Motor neuron (in vitro differentiated cells): ENCODE measurements around the gene RASGRP3. TPM values are rescaled to one million over a fixed set of nuclear protein-coding genes. Genes with fewer than 3 reads are reported as not detected.

ENCODE experiments used
- ATAC-seq, 8 experiments: fragments of 200-7000 bp; cut with Tn5 transposase; replicated peaks in 6 of 8; 2 replicates each; pipeline ENCODE4 v1.8.0; 2021; ENCODE audit warnings: mild to moderate bottlenecking in 8 of 8, moderate library complexity in 8 of 8
- H3K27ac ChIP-seq, 2 donors: fragments of 250-450 bp; sonication (Bioruptor Pico); 2 replicates each; pipeline ENCODE4 v1.9.0; 2021; ENCODE audit warnings: antibody characterized with exemption in 2 of 2, mild to moderate bottlenecking in 2 of 2, moderate library complexity in 1 of 2
- H3K4me1 ChIP-seq, 2 donors: fragments of 250-450 bp; sonication (Bioruptor Pico); replicated peaks in 1 of 2; 2 replicates each; pipeline ENCODE4 v1.6.1; 2021; ENCODE audit warnings: antibody characterized with exemption in 2 of 2, mild to moderate bottlenecking in 2 of 2, moderate library complexity in 1 of 2
- H3K4me3 ChIP-seq, 5 donors: fragments of 250-450 bp; sonication (Bioruptor Pico); 2 replicates each; pipeline ENCODE4 v1.9.0; 2021; ENCODE audit warnings: antibody characterized with exemption in 5 of 5, mild to moderate bottlenecking in 5 of 5, moderate library complexity in 4 of 5
- WGBS, 10 experiments: fragments of 450-650 bp; shearing (Covaris generic); methylation state at CpG; one replicate each; pipeline ENCODE4 v1.0.0; 2022; 5-methylcytosine and 5-hydroxymethylcytosine counted together
- in situ Hi-C, 9 experiments: fragments of 400-800 bp; cut with MboI; loops; one replicate each; pipeline ENCODE4 v1.15.0; 2021; ENCODE audit warnings: low sequenced_read_pairs in 9 of 9, low pct_unique_long_range_greater_than_20kb in 2 of 9; ENCODE audit not compliant: unreplicated experiment in 9 of 9
- total RNA-seq, 8 experiments: library from RNA; unstranded; fragments of 300-600 nt; gene quantifications; 2 replicates each; pipeline versions ENCODE4 v1.2.3 to v1.2.4, GENCODE V29; 2022

The RASGRP3 gene
- total RNA-seq, 8 experiments from 2014 or later, result 0.42 to 4.2 (median 2.5) TPM

DNA sequence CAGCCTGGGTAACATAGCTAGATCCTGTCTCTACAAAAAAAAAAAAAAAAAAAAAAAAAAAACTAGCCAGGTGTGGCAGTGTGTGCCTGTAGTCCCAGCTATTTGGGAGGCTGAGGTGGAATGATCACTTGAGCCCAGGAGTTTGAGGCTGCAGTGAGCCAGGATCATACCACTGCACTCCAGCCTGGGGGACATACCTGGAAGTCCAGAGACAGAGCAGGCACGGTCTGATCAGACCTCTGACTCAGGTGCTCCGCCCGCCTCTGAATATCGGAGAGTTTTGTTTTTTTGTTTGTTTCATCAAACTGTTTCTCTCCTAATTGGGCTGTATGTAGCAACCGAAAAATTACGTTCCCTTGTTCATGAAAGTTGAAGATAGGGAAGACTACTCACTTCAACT is 49.2 kb downstream of the RASGRP3 start:
- 70 to 100% (median 91%) methylated on average over 2 to 6 of the region's 6 CpGs; no CpG with 5 or more reads in 2 of the 10 experiments for WGBS, 10 experiments
- in situ Hi-C loops, result no loop called here
- no peak overlapping the region for H3K4me3 ChIP-seq
- H3K4me1 ChIP-seq, result peaks cover 20 to 23% of the 10 kb centered on the region in 2 donors
- H3K27ac ChIP-seq, result no peak overlapping the region
- ATAC-seq, result no peak

DNA sequence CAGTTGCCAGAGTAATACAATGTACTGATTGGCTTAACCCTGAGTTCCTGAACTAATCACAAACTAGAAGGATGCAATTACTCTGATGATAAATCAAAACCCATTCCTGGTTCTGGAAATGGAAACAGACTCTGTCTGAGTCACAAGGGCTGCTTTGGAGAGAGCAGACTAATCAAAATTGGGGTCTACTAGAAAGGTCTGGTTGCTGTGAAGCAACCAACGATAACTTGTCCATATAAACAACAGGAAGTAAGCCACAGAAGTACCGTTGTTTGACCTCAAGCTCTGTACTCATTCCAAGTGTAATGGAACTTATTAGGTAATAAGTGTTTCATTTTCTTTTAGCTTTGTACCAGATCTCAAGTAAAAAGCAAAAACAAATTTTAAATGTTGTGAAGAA is 49.7 kb downstream of the RASGRP3 start:
- in situ Hi-C loops, result no loop called here
- H3K4me1 ChIP-seq, result peaks cover 20 to 23% of the 10 kb centered on the region in 2 donors
- no peak overlapping the region for H3K27ac ChIP-seq
- WGBS, 10 experiments, result 0 to 100% (median 73%) methylated on average over 1 to 2 of the region's 2 CpGs; no CpG with 5 or more reads in 2 of the 10 experiments
- H3K4me3 ChIP-seq, result no peak overlapping the region
- ATAC-seq, result no peak

DNA sequence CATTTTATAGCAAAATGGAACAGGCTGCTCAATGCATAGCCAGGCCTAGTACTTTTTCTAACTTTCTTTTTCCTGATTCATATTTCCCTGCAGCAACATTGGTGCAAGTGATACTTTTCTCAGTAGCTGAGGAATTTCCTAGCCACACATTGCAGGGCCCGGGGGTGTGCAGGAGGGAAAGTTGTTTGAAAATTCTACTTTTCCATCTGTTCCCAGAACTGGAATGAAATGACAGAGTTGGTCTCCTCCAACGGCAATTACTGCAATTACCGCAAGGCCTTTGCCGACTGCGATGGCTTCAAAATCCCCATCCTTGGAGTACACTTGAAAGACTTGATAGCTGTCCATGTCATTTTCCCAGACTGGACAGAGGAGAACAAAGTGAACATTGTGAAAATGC is 50.5 kb downstream of the RASGRP3 start:
- 64 to 100% (median 93%) methylated on average over 2 to 5 of the region's 5 CpGs; no CpG with 5 or more reads in 3 of the 10 experiments for WGBS, 10 experiments
- Histone ChIP-seq H3K27ac (no peak overlapping the region), H3K4me1 (peaks cover 15 to 16% of the 10 kb centered on the region in 2 donors), H3K4me3 (no peak overlapping the region)
- no peak for ATAC-seq
- in situ Hi-C loops, result no loop called here

DNA sequence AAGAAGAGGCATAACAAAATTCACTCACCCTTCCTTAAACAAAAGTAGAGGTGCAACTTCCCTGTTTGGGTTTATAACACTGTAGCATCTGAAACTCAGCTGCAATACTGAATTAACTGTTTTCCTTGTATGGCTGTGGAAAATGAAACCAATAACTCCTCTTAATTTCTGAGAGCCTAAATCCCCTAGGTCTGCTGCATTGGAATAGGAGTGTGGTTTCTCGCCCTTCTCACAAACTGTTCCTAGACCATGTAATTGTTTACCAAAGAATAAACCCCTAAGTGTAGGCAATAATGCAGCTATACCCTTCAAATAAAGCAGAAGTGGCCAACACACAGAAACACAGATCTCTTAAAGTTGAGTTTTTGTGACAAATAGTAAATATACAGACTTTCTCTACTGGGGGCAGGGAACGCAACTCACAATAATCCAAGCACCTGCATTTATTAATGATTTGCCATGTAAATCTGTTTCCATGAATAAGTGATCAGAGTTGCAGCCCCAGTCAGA is 52.0 kb downstream of the RASGRP3 start:
- in situ Hi-C loops, result no loop called here
- no peaks in the 10 kb centered on the region for H3K4me1 ChIP-seq
- no peak overlapping the region for H3K4me3 ChIP-seq
- 92 to 100% (median 96%) methylated on average over 1 to 2 of the region's 2 CpGs; no CpG with 5 or more reads in 2 of the 10 experiments for WGBS, 10 experiments
- ATAC-seq, result no peak
- no peak overlapping the region for H3K27ac ChIP-seq

DNA sequence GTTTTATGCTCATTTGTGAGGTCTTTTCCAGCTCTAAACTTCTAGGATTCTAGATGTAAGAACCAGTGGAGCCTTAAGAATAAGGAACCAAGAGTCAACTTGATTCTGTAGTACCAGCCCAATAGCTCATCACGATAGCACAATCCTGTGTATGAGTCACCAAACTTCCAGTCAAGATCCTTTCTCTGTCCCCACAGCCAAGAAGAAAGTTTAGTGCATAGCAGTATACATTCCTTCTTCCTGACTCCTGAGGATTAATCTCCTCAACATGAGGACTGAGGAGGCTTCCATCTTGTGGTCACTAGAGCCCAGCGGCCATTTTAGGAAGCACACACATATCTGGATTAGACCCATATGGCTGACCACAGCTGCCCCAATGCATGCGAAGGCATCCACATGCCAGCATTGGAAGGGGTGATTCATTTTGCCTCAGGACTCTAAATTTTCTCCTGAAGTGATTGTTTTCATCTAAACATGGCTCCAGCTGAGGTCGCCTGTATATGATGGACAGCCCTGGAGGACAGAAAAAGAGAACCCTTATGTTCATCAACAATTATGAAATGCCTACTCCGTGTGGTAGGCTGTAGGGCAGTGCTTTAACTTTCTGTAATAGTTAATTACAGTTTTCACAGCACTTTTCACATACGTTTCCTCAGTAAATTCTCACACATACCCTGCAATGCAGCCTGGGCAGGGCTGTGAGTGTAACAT is 53.5 kb downstream of the RASGRP3 start:
- Histone ChIP-seq H3K27ac (no peak overlapping the region), H3K4me3 (no peak overlapping the region), H3K4me1 (peaks cover 0 to 3% of the 10 kb centered on the region in 2 donors)
- in situ Hi-C loops, result no loop called here
- WGBS, 10 experiments, result 38 to 100% (median 83%) methylated on average over 1 to 5 of the region's 6 CpGs
- peak in 3 of 8 experiments; percentile 62 to 94 (median 94) for ATAC-seq

DNA sequence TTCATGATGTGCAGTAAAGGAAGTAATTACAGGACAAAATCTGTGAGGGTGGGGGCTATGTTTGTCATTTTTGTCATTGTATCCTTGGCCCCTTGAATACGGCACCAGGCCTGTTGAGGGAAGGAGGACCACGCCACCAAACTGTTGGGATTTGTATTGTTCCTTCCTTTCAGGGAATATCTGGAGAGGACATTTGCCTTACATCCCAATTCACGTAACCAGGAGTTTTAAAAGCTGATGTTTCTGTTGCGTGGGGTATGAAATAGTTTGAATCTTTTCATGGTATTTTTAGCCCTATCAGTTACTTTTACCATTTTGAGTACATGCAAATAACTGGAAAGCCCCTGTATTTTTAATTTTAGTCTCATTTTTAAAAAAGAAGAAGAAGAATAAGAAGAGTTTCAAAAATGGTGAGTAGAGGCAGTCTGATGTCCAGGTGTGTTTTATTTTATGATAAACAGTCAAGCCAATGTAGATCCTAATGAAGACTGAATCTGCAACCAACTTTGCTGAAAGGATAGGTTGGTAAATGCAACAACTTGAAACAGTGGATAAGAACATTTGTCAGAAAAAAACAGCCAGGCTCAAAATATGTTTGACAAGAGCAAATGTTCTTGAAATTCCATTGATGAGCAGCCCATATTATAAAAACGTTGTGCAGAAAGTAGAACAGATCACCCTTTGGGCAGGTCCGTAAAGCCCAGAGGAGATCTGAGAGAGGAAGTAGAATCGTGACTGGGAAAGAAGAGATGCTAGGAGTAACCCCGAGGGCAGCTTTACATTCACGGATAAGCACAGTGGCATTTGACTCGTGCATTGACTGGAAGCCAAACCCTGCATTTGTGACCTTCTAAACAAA is 54.5 kb downstream of the RASGRP3 start:
- WGBS, 10 experiments, result 56 to 100% (median 85%) methylated on average over 3 to 9 of the region's 10 CpGs
- in situ Hi-C loops, result no loop called here
- no peak for ATAC-seq

DNA sequence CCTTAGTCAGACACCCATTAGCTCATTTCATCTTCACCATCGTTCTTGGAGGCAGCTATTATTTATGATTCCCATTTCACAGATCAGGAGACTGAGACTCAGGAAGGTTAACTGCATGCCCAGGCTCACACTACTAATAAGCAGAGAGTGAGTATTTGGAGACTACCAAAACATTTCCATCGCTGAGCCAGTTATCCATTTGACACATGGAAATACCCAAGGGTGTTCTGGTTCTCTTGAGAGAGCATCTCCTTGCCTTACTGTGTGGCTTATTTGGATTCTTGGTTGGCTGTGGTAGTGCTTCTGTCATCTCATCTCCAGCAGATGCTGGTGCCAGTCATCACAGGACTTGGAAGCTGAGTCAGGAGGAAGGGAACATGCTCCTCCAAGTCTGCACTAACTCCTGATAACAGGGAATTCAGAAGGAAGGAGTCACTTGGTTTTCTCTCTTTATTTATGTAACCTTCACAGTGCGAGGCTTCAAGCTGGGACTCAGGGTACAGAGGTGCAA is 55.2 kb downstream of the RASGRP3 start:
- H3K27ac ChIP-seq, result no peak overlapping the region
- H3K4me1 ChIP-seq, result peaks cover 0 to 3% of the 10 kb centered on the region in 2 donors
- H3K4me3 ChIP-seq, result no peak overlapping the region
- 25 to 100% (median 80%) methylated on average over 1 to 2 of the region's 3 CpGs; no CpG with 5 or more reads in 5 of the 10 experiments for WGBS, 10 experiments
- in situ Hi-C loops, result no loop called here
- no peak for ATAC-seq

More for the DNA sequence above, 54.5 kb downstream of the RASGRP3 start:
- H3K4me3 ChIP-seq, result no peak overlapping the region
- no peak overlapping the region for H3K27ac ChIP-seq
- H3K4me1 ChIP-seq, result peaks cover 0 to 3% of the 10 kb centered on the region in 2 donors

DNA sequence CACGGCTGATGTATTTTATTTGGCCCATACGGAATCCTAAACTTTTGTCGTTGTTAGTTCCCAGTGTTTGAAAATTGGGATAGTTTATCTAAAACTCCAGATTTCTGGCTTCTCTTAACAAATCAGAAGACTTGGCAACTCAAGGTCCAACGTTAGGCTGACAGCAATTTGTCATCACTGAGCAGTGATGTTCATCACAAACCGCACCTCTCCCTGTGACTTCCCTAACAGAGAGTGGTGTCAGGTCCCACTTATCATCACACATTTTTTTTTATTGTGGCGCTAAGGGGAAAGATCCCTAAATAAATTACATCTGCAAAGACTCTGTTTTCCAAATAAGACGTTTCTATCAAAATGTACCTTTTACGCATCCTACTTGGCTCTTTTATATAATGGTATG is 55.7 kb downstream of the RASGRP3 start:
- peaks cover 0 to 3% of the 10 kb centered on the region in 2 donors for H3K4me1 ChIP-seq
- in situ Hi-C loops, result no loop called here
- WGBS, 10 experiments, result 16 to 74% (median 66%) methylated on average over 1 to 8 of the region's 8 CpGs
- no peak for ATAC-seq
- no peak overlapping the region for H3K4me3 ChIP-seq
- H3K27ac ChIP-seq, result no peak overlapping the region

DNA sequence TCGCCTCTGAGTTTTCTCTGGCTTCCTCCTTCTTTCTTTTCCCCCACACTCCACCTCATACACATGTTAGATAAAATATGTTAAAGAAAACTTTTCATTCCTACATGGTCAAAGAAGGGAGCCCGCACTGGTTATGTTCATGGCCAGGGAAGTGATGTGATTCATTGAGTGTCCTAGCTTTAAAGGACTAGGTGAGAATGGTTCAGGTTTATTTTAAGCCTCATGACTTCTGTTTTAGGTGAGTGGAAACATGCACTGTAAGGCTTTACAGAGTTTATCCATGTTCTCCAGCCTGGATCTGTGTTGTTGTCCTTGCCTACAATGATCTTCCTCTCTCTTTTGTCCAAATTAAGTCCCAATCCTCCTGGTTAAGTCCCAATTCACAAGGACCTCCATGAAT is 56.5 kb downstream of the RASGRP3 start:
- no peak overlapping the region for H3K4me3 ChIP-seq
- no peak for ATAC-seq
- H3K4me1 ChIP-seq, result peaks cover 0 to 3% of the 10 kb centered on the region in 2 donors
- H3K27ac ChIP-seq, result no peak overlapping the region
- WGBS, 10 experiments, result 36 to 100% (median 83%) methylated on average over 1 to 2 of the region's 2 CpGs; no CpG with 5 or more reads in 1 of the 10 experiments
- in situ Hi-C loops, result no loop called here

DNA sequence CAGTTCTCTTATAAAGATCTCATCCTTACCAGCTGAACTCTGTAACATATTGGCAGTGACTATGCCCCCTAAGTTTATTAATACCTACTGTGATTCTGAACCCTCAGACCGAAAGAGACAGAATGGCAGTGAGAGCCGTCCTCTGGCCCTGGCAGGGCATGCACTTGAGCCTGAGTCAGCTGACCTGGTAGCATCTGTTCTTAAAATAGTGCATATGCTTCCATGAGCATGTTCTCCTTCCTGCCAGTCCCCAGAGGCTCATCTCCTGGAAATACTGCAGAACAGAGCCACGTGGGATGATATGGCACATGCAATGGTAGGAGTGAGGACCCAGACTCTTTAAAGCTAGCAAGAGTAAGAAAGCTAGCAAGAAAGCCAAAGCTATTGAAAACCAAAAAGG is 59.0 kb downstream of the RASGRP3 start:
- H3K4me1 ChIP-seq, result peaks cover 0 to 3% of the 10 kb centered on the region in 2 donors
- 20 to 80% (median 63%) methylated on average over 1 to 3 of the region's 3 CpGs; no CpG with 5 or more reads in 3 of the 10 experiments for WGBS, 10 experiments
- in situ Hi-C loops, result no loop called here

DNA sequence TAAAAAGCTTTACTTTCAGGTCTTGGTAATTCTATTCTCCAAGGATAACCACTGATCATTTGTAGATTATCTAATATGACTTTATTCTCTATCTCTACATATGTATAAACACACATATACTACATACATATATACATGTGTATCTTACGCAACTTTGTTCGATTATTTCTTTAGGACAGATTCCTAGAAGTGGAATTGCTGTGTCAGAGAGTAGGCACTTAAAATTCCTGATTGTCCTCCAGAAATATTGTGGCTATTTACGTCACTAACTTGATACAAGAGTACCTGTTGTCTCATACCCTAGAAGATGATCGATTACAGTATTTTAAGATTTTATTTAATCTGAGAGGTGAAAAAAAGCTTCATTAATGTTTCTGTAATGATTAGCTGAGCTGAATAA is 64.8 kb downstream of the RASGRP3 start:
- 67 to 100% (median 93%) methylated on average over 1 to 4 of the region's 4 CpGs; no CpG with 5 or more reads in 2 of the 10 experiments for WGBS, 10 experiments
- Histone ChIP-seq H3K4me1 (no peaks in the 10 kb centered on the region), H3K4me3 (no peak overlapping the region), H3K27ac (no peak overlapping the region)
- no peak for ATAC-seq
- in situ Hi-C loops, result no loop called here

More for the DNA sequence above, 59.0 kb downstream of the RASGRP3 start:
- ATAC-seq, result peak in 5 of 8 experiments; percentile 26 to 86 (median 77)
- peak overlapping the region; percentile 19 to 42 for H3K27ac ChIP-seq
- no peak overlapping the region for H3K4me3 ChIP-seq

DNA sequence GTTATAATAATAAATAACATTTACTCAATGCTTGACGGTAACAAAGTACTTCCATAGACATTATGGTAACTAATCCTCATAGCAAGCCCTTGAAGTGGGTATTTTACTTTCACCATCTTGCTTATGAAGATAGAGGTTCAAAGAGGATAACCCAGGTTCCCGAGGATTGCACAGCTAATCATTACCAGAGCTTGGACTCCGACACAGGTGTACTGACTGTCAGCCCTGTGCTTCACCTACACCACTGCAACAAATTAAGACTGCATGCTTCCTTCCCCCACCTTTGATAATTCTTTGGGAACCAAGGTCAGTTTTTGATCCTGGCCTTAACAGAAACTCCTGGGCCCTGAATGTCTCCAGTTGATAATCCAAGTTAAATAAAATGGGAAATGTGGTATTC is 73.8 kb downstream of the RASGRP3 start:
- in situ Hi-C loops, result loop anchor here in 1 of 9 experiments (25.0 kb wide), 1 partner anchor 112 kb away; no protein-coding TSS in a partner anchor
- 33 to 100% (median 81%) methylated on average over 1 to 3 of the region's 3 CpGs for WGBS, 10 experiments
- Histone ChIP-seq H3K4me1 (no peaks in the 10 kb centered on the region), H3K27ac (no peak overlapping the region), H3K4me3 (no peak overlapping the region)
- ATAC-seq, result no peak
